T follicular helper cell (primary cell): ENCODE results near the gene ANTXR1.

Source experiments
- DNase-seq: peaks from one replicate; pipeline ENCODE4 v3.0.0-alpha.2; 2020; ENCODE audit warnings: low read depth
- total RNA-seq, 2 experiments: gene quantifications; one replicate each; lab custom pipeline; 2026; lab: John Stamatoyannopoulos, UW

Gene ANTXR1
- 0.09 to 0.36 reads per million in 2 experiments for total RNA-seq

DNA sequence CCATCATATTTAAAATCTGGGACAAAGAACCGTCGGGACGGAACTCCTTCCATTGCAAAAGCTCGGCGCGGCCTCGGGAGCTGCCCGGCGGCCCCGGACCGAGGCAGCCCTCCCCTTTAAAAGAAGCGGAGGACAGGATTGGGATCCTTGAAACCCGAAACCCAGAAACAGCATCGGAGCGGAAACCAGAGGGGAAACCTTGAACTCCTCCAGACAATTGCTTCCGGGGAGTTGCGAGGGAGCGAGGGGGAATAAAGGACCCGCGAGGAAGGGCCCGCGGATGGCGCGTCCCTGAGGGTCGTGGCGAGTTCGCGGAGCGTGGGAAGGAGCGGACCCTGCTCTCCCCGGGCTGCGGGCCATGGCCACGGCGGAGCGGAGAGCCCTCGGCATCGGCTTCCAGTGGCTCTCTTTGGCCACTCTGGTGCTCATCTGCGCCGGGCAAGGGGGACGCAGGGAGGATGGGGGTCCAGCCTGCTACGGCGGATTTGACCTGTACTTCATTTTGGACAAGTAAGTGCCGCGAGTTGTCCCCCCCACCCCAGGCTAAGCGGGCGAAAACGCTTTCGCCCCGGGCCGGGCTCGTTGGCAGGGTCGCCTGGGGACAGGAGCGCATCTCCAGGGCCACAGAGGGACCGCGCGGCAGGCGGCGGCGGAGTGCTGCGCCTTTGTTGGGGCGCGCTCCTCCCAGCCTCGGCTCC, at the start of gene ANTXR1:
Gene ANTXR1 (plus strand): TSS at position 38 of the 698 bp plus-strand sequence. CDS start 321 bp downstream, at position 359.
- DNase-seq = no peak

DNA sequence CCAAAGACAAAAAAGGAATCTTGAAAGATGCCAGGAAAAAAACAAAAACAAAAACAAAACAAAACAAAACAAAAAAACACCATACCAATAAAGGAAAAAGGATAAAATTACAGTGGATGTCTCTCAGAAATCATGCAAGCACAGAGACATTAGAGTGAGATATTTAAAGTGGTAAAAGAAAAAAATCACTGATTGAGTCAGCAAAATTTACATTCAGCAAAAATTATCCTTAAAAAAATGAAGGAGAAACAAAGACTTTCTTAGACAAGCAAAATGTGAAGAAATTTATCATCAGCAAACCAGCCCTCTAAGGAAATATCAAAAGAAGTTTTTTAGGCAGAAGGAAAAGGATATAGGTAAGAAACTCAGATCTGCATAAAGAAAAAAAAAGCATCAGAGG, 48.7 kb upstream of the ANTXR1 start:
- DNase-seq = no peak

DNA sequence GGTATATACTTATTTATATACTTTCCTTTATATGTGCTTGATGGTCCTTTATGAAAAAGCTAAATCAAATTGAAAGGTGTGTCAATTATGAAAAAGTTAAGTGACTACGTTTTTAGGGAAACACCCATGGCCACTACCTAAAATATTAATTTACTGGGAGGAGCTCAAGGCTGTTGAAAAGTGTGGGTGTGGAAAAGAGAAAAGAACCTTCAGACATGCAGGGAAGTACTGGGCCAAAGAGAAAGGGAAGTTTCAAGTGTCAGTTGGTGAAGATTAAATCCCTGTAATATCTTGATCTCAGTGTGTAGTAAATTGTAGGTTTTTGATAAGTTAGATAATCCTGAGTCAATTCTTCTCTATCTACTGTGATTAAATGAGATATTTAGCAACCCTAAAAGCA, 44.8 kb upstream of the ANTXR1 start:
- DNase-seq = no peak

DNA sequence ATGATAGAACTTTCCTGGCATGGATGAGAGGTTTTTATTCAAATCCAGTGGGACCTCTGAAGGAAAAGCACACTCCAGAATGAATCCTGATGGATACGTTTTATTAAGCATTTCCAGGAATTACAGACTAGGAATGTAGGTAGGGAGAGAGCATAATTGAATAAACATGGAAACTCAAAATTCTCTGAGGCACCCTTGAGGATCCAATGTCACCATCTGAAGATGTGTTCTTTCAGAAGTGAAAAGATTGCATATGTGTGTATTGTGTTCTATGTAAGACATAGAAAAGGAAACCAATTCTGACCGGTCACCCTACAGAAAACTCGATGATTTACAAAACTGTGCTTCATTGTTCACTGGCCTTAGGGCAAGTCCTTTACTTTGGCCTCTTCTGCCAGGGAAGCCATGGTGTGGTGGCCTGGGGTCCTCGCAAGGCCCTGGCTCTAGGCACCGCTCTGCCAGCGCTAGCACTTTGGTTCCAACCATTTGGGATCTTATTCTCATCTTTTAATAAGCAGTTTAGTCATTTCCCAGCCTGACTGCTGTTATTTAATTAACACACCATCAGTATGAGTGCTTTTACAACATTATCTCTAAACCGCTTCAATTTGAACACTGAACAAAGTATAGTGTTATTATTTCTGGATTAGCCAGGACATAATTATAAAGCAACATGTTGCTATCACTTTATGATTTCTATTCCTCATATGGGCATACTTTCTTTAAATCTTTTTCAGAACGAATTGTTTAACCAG, 43.1 kb upstream of the ANTXR1 start:
- DNase-seq = no peak

DNA sequence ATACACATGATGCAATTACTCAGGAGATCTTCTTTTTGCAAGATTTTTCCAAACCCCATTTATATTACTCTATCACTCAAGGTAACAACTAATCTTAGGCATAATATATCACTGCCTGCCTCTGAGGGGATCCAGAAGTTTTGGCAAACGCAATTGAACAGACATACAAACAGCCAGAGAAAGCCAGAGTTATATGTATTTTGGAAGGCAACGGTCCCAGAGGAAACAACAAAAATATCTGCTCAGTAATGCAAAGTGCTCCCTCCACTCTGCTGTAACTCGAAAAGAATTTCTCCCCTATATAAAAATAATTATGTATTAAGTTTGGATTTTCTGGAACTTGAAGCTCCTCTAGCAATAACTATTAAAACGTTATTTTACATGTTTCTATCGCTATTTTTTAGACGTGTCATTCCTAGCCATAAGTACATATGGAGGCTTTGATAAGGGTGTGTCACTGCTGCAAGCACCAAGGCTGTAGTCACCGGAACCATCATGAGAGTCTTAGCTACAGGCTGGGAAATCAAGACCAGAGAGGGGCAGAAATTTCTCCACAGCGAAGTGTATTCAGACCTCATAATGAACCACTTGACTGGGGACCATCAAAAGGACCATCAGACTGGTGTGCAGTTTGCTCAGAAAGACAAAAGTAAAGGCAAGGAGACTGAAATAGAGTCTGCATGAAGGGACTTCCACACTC, 42.3 kb upstream of the ANTXR1 start:
- no peak for DNase-seq

DNA sequence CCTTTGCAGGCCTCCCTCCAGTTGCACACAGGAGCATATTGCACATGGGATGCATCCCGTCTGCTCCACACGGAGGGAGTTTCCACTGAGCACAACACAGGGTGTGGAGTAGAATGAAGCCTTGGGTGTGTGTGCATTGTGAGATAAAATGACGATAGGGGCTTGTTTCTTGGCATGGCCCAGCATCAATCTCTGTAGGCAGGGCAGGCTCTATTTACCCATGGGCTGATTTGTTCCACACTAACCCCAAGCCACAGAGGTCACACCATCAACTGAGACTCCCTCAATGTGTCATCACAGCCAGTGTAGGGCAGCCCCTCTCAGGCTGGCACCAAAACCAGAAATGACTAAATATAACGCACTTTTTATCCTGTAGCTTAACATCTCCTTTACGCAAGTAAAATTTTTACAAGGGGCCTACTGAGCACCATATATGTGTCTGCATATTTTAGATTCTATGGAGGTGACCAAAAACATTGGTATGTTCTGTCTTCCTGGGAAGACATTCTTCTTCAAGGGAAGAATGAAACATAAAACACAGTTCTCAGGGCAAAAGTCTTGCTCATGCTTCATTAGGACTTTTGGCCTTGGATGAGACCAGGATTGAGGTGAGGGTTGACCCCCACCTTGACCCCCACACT, 41.3 kb upstream of the ANTXR1 start:
- DNase-seq = no peak

DNA sequence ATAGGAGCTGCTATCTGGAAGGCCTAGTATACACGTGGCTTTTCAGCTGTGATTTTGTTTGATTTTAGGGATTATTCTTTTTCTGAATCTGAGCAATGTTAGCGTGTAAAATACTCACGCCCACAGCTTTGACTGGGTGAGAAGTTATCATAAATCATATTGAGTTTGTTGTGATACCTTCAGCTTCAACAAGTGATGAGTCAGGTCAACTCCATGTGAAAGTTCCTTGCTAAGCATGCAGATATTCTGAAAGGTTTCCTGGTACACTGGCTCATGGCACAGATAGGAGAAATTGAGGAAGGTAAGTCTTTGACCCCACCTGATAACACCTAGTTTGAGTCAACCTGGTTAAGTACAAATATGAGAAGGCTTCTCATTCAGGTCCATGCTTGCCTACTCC, 38.7 kb upstream of the ANTXR1 start, which contains the start of gene GKN1:
Gene GKN1 (plus strand): TSS at position 386 of the 400 bp plus-strand sequence. CDS start 42 bp downstream, outside the sequence.
- no peak for DNase-seq

DNA sequence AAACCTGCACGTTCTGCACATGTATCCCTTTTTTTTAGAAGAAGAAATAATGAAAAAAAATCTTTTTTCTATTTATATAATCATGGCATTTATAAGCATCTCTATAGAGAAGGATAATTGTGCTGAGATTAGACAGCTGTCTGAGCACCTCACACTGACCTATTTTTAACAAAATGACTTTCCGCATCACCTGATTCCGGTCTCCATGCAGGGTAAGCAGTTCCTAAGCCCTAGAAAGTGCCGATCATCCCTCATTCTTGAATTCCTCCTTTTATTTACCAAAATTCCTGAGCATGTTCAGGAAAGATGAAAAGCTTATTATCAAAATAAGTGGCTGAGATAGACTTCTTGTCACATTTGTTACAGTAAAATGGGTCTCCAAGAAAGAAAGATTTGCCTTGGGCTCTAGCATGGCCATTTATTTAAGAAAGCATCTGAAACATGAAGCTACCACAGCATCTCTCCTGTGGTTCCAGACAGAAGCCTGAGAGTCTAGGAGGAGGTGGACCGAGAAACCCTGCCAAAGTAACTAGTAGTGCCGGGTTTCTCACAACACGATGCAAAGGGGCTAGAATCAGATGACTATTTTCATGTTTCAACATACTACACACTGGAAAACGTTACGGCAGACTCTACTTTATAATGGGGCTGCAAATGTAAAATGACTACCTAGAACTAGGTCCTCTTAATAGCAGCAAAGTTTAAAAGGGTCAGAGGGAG, 37.9 kb upstream of the ANTXR1 start:
- DNase-seq = no peak

DNA sequence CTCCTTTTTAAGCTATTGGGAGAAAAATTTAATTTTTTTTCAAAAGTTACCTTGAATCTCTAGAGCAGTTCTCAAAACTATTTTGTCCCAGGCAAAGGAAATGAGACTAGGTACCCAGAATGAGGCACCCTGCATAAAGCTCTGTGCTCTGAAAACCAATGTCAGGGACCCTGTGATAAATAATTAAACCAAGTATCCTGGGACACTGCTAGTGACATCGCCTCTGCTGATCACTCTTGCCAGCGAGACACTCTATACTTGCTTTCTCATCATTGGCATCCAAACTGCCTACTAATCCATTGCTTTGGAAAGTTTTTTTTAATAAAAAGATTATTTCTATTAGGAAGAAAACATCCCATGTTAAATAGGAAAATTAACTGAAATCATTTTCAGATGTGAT, 37.1 kb upstream of the ANTXR1 start:
- no peak for DNase-seq

DNA sequence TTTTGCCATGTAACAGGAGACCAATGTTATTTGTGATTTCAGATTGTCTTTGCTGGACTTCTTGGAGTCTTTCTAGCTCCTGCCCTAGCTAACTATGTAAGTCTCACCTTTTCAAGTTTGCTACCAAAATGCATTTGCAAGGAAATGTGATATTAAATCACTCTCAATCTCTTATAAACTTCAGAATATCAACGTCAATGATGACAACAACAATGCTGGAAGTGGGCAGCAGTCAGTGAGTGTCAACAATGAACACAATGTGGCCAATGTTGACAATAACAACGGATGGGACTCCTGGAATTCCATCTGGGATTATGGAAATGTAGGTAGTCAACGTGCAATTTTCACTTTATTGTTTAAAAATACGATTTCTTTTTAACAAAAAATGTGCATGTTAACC, 35.5 kb upstream of the ANTXR1 start:
- DNase-seq = no peak

DNA sequence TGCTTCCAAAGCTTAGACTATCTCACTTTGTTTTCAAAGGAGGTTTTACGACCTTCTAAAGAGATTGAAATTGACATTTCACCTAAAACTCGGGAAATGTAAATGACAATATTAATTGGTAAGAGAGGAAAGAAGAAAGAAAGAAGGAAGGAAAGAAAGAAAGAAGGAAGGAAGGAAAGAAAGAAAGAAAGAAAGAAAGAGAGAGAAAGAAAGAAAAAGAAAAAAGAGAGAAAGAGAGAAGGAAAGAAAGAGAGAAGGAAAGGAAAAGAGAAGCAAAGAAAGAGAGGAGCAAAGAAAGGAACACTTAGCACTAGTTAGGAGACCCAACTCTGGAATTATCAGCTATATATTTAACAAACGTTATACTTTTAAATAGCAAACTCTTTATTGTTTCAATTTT, 34.9 kb upstream of the ANTXR1 start:
- DNase-seq = no peak

DNA sequence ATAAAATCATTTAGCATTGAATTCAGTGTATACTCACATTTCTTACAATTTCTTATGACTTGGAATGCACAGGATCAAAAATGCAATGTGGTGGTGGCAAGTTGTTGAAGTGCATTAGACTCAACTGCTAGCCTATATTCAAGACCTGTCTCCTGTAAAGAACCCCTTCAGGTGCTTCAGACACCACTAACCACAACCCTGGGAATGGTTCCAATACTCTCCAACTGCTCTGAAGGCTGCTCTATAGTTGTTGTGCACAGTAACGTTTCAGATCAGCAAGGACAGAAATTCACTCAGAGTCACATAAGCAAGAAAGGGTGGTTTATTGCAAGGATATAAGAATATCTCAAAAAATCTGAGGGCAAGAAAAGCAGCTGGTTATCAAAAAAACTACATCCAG, 32.0 kb upstream of the ANTXR1 start:
- no peak for DNase-seq

DNA sequence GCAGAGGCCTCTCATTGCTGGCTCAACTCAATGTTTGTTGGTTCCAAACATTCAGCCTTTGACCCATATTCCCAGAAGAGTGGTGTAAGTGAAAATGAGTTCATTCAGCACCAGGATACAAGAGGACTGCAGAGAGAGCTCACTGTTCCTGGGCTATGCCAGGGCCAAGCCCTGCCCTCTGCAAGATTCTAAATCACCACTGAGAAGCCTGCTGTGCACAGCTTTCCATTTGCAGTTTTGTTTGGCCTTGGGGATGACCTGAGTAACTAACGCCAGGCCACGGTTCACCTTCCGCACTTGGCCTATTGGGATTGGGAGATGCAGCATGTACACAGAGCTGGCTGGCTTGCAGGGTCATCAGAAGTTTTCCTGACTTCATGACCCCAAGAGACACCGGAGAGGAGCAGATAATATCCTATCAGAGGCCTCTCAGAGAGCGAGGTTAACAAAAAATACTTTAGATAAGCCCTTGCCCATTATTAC, 25.9 kb upstream of the ANTXR1 start:
- DNase-seq = no peak

DNA sequence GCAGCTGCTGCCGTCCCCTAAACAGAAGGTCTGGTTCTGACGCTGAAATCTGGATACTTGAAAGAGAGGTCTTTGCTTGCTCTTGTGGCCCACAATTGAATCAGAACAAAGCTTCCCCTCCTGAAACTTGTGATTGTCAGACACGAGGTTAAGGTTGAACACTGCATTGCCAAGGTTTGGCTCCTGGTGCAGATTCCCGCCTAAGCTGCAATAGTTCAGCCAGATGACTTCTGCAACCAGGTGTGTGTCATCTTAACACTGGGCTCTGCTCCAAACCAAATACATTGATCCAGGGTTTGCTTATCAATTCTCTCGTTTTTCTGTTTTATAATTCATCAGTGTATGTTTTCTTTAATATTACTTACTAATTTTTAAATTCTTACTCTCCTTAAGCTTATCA, 23.9 kb upstream of the ANTXR1 start:
- no peak for DNase-seq

DNA sequence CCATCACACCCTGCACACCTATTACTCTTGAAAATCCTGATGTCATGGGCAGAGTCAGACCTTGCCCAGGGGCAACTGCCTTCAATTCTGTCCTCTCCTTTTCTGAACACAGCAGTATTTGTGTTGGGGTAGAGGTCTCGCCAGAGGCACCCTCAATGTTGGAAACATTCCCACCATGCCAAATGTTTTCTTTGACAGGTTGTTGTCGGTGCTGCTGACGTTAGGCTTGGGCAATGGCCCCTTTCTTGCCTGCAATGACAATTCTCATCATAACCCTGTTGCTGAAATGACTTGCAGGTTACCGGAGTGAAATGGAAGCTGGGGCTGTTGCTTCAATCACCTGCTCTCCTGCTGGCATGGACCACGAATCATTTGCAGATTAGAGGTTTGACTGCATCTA, 20.6 kb upstream of the ANTXR1 start:
- DNase-seq = no peak

DNA sequence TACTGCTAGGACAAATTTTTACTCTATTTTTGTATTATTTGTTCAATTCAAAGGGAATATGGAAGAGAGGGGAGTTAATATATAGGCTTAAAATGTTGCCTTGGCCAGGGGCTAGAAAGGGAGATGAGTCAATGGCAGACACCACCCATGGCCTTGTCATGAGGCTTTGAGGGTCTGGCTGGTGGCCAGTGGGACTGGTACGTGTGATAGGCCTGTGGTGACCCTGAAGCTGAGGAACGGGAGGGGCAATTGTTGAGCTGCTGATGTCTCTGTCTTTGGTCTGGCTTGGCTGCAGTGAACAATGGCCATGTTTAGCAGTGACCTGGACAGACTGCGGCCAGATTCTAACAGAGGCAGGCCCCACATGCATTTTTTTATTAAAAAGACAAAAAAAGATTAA, 20.0 kb upstream of the ANTXR1 start:
- DNase-seq = no peak

DNA sequence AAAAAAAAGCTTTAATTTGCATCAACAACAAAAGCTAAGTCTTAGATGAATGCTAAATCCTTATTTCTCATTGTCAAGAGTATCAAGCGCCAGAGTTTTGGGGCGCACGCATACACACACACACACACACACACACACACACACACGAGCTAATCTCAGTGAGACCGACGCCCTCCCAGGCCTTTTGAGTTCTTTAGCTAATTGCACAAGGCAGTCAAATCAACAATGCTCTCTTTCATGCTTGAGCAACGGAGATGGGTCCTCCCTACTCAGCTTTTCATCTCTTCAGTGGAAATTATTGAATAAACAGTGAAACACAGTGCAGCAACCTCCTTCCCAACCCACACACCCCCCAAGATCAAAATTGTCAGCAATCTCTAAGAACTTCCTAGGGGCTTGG, 19.3 kb upstream of the ANTXR1 start:
- no peak for DNase-seq

DNA sequence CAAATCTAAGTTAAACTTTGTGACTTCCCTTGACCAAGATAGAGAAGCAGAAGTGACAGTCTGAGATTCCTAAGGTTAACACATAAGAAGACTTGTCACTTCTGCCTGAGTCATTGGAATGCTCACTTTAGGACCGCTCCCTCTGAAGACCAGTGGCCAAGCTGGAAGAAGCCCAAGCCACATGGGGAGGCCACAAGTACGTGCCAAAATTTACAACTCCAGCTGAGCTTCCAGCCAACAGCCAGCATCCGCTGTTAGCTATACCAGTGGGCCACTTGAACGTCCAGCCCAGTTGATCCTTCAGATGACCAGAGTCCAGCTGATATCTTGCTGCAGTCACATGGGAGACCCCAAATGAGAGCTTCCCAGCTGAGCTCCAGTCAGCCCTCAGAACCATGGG, 18.1 kb upstream of the ANTXR1 start:
- DNase-seq = no peak

DNA sequence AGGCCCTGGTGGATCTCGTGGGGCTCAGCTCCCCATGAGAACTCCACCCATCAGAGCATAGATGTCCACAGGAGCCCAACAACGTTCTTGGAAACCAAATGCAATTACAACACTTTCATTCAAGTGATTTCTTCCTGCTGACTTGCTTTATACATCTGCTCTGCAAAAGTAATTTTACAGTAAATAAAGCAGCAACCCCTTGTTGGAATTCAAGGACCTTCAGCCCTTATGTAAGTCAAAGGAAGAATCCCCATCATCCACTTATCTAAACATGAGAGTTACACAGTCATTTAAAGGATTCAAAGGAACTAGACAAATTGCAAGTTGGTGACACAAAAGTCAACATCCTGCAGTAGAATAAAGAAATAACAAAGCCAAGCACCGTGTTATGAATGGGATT, 17.1 kb upstream of the ANTXR1 start:
- no peak for DNase-seq

DNA sequence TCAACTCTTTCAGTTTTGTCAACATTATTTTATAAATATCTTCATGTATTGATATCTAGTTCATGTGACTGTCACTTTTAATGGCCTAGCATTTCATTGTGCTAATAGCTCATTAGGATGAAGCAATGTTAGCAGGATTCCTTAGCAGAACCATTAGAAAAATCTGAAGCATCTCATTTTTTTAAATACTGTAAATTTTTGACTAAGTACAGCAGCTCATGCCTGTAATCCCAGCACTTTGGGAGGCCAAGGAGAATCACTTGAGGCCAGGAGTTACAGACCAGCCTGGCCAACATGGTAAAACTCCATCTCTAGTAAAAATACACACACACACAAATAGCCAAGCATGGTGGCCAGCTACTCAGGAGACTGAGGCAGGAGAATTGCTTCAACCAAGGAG, 15.6 kb upstream of the ANTXR1 start:
- no peak for DNase-seq

DNA sequence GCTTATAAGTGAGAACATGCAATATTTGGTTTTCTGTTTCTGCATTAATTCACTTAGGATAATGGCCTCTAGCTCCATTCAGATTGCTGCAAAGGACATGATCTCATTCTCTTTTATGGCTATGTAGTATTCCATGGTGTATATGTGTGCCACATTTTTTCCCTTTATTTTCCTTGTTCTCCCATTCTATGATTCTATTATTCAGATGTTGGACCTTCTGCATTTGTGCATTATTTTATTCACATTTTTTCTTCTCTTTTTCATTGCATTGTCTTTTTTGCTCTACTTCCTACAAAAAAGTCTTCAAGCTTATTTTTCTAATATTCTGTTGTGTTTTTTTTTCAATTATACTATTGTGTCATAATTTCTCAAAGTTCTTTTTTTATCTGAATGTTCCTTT, 11.1 kb upstream of the ANTXR1 start:
- DNase-seq = no peak

DNA sequence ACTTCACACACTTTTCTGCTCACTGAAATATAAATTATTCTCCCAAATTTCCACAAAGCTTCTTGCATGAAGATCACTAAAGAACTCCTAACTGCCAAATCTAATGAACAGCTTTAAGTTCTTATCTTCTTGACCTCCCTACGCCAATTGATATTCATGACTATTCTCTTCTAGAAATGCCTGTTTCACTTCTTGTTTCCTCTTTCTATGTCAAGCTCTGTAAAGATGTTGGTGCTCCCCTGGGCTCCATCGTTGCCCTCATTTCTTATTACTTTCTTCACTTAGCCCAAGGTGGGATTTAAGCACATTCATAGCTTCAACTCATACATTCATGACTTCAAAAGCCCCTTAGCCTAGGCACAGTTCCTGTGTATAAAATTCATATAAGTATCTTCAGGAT, 9.2 kb upstream of the ANTXR1 start:
- DNase-seq = no peak
